Activated CD4-positive, alpha-beta T cell treated with anti-CD3 and anti-CD28 coated beads, Interleukin-2, amount 10 ng/mL, durations not matched to agents 7 days and 5 days (primary cell): ENCODE results near the gene RAD9A. TPM values are rescaled to one million over a fixed set of nuclear protein-coding genes. Genes with fewer than 3 reads are reported as not detected.

Source experiments
- CTCF ChIA-PET: fragments of 350-600 bp; sonication (Branson Sonifier 250); formaldehyde crosslinking; loops from one replicate; lab custom pipeline; 2021; ENCODE audit warnings: antibody characterized with exemption; lab: Charles Lee
- POLR2A ChIA-PET: fragments of 350-600 bp; sonication (Branson Sonifier 250); formaldehyde crosslinking; loops from one replicate; lab custom pipeline; 2021; ENCODE audit warnings: antibody characterized with exemption; lab: Charles Lee
- DNase-seq: peaks from one replicate; pipeline ENCODE4 v3.0.0-alpha.2; 2020
- H3K27ac Mint-ChIP-seq: one replicate; pipeline ENCODE4 v1.8.0; 2021; ENCODE audit warnings: mild to moderate bottlenecking, moderate library complexity, mixed read lengths
- H3K27me3 Mint-ChIP-seq: one replicate; pipeline ENCODE4 v1.8.0; 2021; ENCODE audit warnings: mixed read lengths
- H3K36me3 Mint-ChIP-seq: one replicate; pipeline ENCODE4 v1.8.0; 2021; ENCODE audit warnings: low read depth, mixed read lengths
- H3K4me1 Mint-ChIP-seq: one replicate; pipeline ENCODE4 v1.8.0; 2021; ENCODE audit warnings: mixed read lengths
- H3K4me3 Mint-ChIP-seq: one replicate; pipeline ENCODE4 v1.8.0; 2021; ENCODE audit warnings: mild to moderate bottlenecking, moderate library complexity, mixed read lengths
- H3K9me3 Mint-ChIP-seq: one replicate; pipeline ENCODE4 v1.8.0; 2021; ENCODE audit warnings: mixed read lengths
- total RNA-seq, 2 experiments: library from RNA; stranded (reverse); gene quantifications; one replicate each; pipeline ENCODE4 v1.2.3, GENCODE V29; 2021

Gene RAD9A
- total RNA-seq, 2 experiments from 2014 or later, result 49.3 to 53.7 TPM

- ChIA-PET POLR2A (no interaction called here), CTCF (interaction anchor here (1.1 to 38.4 kb wide), 6 partner anchors 7 to 180 kb away, joined by 3 to 841 read pairs (median 6); partner anchors contain the start of genes CLCF1, POLD4 and PPP1CA)
- H3K36me3 Mint-ChIP-seq, result peaks cover 39% of the 10 kb centered on the region
- peaks cover 55% of the 10 kb centered on the region for H3K4me1 Mint-ChIP-seq
- H3K4me3 Mint-ChIP-seq, result peak overlapping the region; percentile 91
- H3K9me3 Mint-ChIP-seq, result no peaks in the 10 kb centered on the region
- no peak overlapping the region for H3K27ac Mint-ChIP-seq
- no peaks in the 10 kb centered on the region for H3K27me3 Mint-ChIP-seq
- DNase-seq, result no peak
These were observed 2.2 kb downstream of the RAD9A start for GRCh38 chr11:67393990-67394389.

GRCh38 chr11:67395555-67396258 lies 3.9 kb downstream of the RAD9A start:
- no peaks in the 10 kb centered on the region for H3K27me3 Mint-ChIP-seq
- no peaks in the 10 kb centered on the region for H3K9me3 Mint-ChIP-seq
- CTCF ChIA-PET, result interaction anchor here (0.8 to 38.4 kb wide), 4 partner anchors 9 to 78 kb away, joined by 3 to 841 read pairs (median 6); partner anchors contain the start of genes CLCF1 and POLD4
- POLR2A ChIA-PET, result no interaction called here
- H3K27ac Mint-ChIP-seq, result peak overlapping the region; percentile 71
- peaks cover 49% of the 10 kb centered on the region for H3K36me3 Mint-ChIP-seq
- peak overlapping the region; percentile 10 for H3K4me3 Mint-ChIP-seq
- H3K4me1 Mint-ChIP-seq, result peaks cover 58% of the 10 kb centered on the region
- DNase-seq, result no peak

DNA sequence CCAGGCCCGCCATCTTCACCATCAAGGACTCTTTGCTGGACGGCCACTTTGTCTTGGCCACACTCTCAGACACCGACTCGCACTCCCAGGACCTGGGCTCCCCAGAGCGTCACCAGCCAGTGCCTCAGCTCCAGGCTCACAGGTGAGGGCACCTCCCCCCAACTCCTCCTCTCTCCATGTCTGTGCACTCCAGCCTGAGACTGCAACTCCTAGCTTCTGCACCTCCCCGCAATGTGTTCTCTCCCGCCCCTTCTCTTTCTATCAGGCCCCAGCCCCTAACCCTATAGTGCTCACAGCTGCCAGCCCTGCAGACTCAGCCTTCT lies 4.4 kb downstream of the RAD9A start:
- Mint-ChIP-seq H3K4me3 (peak overlapping the region; percentile 10), H3K4me1 (peaks cover 53% of the 10 kb centered on the region), H3K27me3 (no peaks in the 10 kb centered on the region), H3K27ac (peak overlapping the region; percentile 71), H3K36me3 (peaks cover 52% of the 10 kb centered on the region), H3K9me3 (no peaks in the 10 kb centered on the region)
- POLR2A ChIA-PET, result interaction anchor here (0.6 to 0.7 kb wide), 2 partner anchors 43 to 531 kb away, joined by 3 to 5 read pairs; partner anchors contain the start of gene POLD4
- CTCF ChIA-PET, result interaction anchor here (0.8 to 38.4 kb wide), 4 partner anchors 9 to 79 kb away, joined by 3 to 841 read pairs (median 6); partner anchors contain the start of genes CLCF1 and POLD4
- no peak for DNase-seq

DNA sequence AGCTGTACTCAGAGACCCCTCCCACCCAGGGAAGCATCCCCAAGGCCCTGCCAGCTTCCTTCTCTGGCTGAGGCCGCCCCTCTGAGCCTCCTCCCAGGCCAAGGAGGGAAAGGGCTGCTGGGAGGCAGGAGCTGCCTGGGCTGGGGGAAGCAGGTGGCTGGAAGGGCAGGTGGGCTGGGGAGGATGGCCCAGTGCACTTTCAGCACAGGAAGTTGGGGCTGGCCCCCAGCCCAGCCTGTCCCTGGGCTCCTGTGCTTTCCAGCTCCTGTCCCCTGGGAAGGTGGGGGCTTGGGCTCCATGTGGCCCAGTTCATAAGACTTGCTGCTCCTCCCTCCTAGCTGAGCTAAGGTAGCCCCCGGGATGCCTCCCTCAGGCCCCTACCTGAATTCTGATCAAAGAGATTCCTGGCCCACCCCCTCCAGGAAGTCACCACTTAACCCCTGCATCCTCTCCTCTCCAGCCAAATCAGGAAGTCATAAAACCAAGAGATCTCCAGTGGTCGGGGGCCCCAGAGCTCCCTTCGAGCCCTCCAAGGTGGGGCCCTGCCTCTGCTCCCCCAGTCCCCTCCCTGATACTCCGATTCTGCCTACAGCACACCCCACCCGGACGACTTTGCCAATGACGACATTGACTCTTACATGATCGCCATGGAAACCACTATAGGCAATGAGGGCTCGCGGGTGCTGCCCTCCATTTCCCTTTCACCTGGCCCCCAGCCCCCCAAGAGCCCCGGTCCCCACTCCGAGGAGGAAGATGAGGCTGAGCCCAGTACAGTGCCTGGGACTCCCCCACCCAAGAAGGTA lies 5.0 kb downstream of the RAD9A start:
- no peak for DNase-seq
- POLR2A ChIA-PET, result interaction anchor here (0.6 to 0.7 kb wide), 2 partner anchors 44 to 532 kb away, joined by 3 to 5 read pairs; partner anchors contain the start of gene POLD4
- Mint-ChIP-seq H3K9me3 (no peaks in the 10 kb centered on the region), H3K27me3 (no peaks in the 10 kb centered on the region), H3K4me1 (peaks cover 51% of the 10 kb centered on the region), H3K4me3 (peak overlapping the region; percentile 24), H3K36me3 (peaks cover 52% of the 10 kb centered on the region), H3K27ac (peak overlapping the region; percentile 71)
- CTCF ChIA-PET, result interaction anchor here (0.8 to 38.4 kb wide), 5 partner anchors 8 to 79 kb away, joined by 3 to 841 read pairs (median 6); partner anchors contain the start of genes CLCF1 and POLD4

DNA sequence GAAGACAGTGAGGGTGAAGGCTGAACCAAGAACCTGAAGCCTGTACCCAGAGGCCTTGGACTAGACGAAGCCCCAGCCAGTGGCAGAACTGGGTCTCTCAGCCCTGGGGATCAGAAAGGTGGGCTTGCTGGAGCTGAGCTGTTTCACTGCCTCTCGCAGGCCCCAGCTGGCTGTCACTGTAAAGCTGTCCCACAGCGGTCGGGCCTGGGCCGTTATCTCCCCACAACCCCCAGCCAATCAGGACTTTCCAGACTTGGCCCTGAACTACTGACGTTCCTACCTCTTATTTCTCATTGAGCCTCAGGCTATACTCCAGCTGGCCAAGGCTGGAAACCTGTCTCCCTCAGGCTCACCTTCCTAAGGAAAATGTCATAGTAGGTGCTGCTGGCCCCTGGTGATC lies 5.8 kb downstream of the RAD9A start:
- CTCF ChIA-PET, result interaction anchor here (1.0 to 38.4 kb wide), 5 partner anchors 8 to 34 kb away, joined by 3 to 841 read pairs (median 3); partner anchors contain the start of genes CLCF1 and POLD4
- no peak for DNase-seq
- H3K9me3 Mint-ChIP-seq, result no peaks in the 10 kb centered on the region
- H3K27me3 Mint-ChIP-seq, result no peaks in the 10 kb centered on the region
- H3K4me1 Mint-ChIP-seq, result peaks cover 56% of the 10 kb centered on the region
- POLR2A ChIA-PET, result no interaction called here
- peaks cover 48% of the 10 kb centered on the region for H3K36me3 Mint-ChIP-seq
- H3K4me3 Mint-ChIP-seq, result no peak overlapping the region
- H3K27ac Mint-ChIP-seq, result no peak overlapping the region

DNA sequence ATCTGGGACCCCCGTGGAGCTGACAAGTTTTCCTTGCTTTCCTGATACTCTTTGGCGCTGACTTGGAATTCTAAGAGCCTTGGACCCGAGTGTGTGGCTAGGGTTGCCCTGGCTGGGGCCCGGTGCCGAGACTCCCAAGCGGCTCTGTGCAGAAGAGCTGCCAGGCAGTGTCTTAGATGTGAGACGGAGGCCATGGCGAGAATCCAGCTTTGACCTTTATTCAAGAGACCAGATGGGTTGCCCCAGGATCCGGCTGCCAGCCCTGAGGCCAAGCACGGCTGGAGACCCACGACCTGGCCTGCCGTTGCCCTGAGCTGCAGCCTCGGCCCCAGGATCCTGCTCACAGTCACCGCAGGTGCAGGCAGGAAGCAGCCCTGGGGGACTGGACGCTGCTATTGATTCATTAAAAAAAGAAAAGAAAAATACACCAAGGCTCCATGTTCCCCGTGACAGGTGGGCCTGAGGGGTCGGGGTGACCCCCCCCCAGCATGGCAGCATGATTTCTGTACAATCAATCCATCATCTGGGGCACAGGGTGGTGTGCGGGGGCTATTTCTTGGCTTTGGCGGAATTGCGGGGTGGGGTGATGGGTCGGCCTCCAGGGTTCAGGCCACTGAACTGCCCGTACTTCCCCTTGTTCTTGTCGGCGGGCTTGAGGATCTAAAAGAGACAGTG lies 6.3 kb downstream of the RAD9A start:
- CTCF ChIA-PET, result interaction anchor here (1.0 to 38.4 kb wide), 5 partner anchors 9 to 35 kb away, joined by 3 to 841 read pairs (median 3); partner anchors contain the start of genes CLCF1 and POLD4
- DNase-seq, result no peak
- Mint-ChIP-seq H3K9me3 (no peaks in the 10 kb centered on the region), H3K36me3 (peaks cover 46% of the 10 kb centered on the region), H3K27ac (peak overlapping the region; percentile 36), H3K4me1 (peaks cover 56% of the 10 kb centered on the region), H3K27me3 (no peaks in the 10 kb centered on the region), H3K4me3 (no peak overlapping the region)
- POLR2A ChIA-PET, result no interaction called here

DNA sequence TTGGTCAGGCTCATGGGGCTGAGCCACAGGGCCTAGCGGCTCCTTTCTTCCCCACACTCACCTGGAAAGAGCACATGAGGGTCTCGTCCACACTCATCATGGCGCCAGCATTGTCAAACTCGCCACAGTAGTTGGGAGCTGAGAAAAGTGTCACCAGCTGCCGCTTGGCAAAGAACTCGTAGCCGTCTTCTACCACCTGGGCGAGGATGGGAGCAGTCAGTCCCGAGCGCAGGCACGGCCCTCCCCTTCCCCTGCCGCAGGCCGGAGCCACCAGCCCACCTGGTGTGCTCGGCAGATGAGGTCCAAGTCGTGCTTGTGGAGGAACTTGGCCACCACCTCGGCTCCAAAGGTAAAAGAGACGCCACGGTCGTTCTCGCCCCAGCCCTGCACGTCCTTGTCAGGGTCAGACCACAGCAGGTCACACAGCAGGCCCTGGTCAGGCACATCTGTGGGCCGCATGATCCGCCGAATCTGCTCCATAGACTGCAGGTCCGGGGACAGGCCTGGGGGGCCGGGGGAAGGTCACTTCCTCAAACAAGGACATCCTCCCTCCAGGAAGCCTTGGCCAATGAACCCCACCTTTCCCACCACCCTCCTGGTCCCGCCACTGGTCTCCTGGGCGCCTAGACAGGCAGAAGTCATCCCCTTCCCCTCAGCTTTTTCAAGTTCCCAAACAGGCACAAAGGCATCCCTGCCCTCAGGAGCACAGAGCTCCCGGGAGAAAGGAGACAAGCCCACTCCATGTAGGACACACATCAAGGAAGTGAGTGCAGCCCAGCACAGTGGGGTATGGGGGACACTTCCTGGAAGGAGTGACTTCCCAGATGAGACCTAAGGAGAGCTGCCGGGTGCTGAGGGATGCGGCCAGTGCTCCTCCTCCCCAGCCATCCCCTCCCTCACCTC lies 7.1 kb downstream of the RAD9A start:
- peaks cover 45% of the 10 kb centered on the region for H3K36me3 Mint-ChIP-seq
- no peaks in the 10 kb centered on the region for H3K9me3 Mint-ChIP-seq
- H3K27me3 Mint-ChIP-seq, result no peaks in the 10 kb centered on the region
- H3K4me3 Mint-ChIP-seq, result peak overlapping the region; percentile 40
- H3K27ac Mint-ChIP-seq, result peak overlapping the region; percentile 36
- DNase-seq, result no peak
- POLR2A ChIA-PET, result interaction anchor here (0.6 kb wide), 1 partner anchor 209 kb away, joined by 5 read pairs; no protein-coding TSS in a partner anchor
- CTCF ChIA-PET, result interaction anchor here (2.0 to 38.4 kb wide), 2 partner anchors 16 to 35 kb away, joined by 11 to 841 read pairs; partner anchors contain the start of genes CLCF1 and POLD4
- H3K4me1 Mint-ChIP-seq, result peaks cover 55% of the 10 kb centered on the region

DNA sequence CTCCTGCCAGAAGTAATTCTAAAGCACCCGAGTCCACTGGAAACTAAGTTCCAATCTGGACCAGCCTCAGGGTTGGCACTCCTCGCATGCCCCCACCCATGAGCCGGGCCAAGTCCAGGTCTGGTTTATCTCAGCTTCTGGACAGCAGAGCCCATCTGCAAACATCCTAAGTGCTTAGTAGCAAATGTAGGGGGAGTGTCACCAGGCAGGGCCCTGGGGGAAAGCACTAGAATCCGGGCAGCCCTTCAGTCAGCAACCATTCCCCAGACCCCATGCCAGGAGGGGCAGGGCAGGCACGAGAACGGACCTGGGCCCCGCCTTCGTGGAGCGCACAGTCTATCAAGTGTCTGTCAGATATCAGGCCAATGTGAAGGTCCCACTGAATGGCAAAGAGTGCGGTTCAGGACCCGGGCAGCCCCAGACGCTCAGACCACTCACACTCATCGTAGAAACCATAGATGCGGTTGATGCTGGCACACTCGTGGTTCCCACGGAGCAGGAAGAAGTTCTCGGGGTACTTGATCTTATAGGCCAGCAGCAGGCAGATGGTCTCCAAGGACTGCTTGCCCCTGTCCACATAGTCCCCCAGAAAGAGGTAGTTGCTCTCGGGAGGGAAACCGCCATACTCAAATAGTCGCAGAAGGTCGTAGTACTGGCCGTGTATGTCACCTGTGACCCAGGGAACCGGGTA lies 8.6 kb downstream of the RAD9A start:
- Mint-ChIP-seq H3K36me3 (peaks cover 53% of the 10 kb centered on the region), H3K27me3 (no peaks in the 10 kb centered on the region), H3K4me3 (peak overlapping the region; percentile 85), H3K27ac (peak overlapping the region; percentile 63), H3K9me3 (no peaks in the 10 kb centered on the region), H3K4me1 (peaks cover 55% of the 10 kb centered on the region)
- ChIA-PET CTCF (interaction anchor here (0.6 to 38.4 kb wide), 24 partner anchors 8 to 318 kb away, joined by 3 to 841 read pairs (median 6); partner anchors contain the start of genes AIP, CARNS1, CLCF1 and PITPNM1), POLR2A (interaction anchor here (0.6 to 2.2 kb wide), 3 partner anchors 8 to 170 kb away, joined by 3 to 10 read pairs (median 6); partner anchors contain the start of genes PTPRCAP and RAD9A)
- DNase-seq, result no peak

DNA sequence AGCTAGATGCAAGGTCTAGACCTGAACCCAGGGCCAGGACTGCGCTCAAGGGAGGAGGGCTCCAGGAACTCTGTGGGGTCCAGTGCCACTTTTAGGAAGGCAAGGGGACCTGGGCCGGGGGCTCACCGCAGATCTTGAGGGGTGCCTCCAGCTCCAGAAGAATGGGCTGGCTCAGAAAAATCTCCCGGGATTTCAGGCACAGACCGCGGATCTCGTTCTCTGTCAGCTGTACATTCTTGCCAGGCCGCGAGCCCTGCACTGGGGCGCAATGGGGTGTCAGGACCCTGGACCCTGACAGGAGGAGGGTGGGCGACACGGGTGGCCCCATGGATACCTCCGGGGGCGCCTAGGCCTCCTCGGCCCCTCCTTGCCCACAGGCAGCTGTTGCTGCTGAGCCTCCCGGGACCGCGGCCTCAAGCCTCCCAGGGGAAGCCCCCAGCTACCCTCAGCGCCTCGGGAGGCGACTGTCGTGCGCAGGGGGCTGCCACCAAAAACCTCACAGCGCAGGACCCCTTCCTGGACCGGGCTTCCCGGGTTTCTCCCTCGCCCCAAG lies 9.2 kb downstream of the RAD9A start:
- H3K9me3 Mint-ChIP-seq, result no peaks in the 10 kb centered on the region
- H3K27me3 Mint-ChIP-seq, result no peaks in the 10 kb centered on the region
- H3K4me1 Mint-ChIP-seq, result peaks cover 60% of the 10 kb centered on the region
- ChIA-PET CTCF (interaction anchor here (0.5 to 38.4 kb wide), 41 partner anchors 9 to 228 kb away, joined by 3 to 841 read pairs (median 5); partner anchors contain the start of genes AIP, CARNS1, CLCF1 and NUDT8), POLR2A (interaction anchor here (0.7 to 2.2 kb wide), 4 partner anchors 9 to 68 kb away, joined by 6 to 10 read pairs (median 6); partner anchors contain the start of genes PTPRCAP, RAD9A and TMEM134)
- H3K4me3 Mint-ChIP-seq, result peak overlapping the region; percentile 85
- peak overlapping the region; percentile 63 for H3K27ac Mint-ChIP-seq
- DNase-seq, result no peak
- H3K36me3 Mint-ChIP-seq, result peaks cover 56% of the 10 kb centered on the region

- Mint-ChIP-seq H3K27ac (peak within 1 kb of the TSS; percentile 97), H3K36me3 (peaks cover 58% of the 10 kb centered on the region), H3K4me1 (peaks cover 61% of the 10 kb centered on the region), H3K9me3 (no peaks in the 10 kb centered on the region), H3K27me3 (no peaks in the 10 kb centered on the region), H3K4me3 (peak within 1 kb of the TSS; percentile 95)
- ChIA-PET POLR2A (interaction anchor here (0.6 to 2.2 kb wide), 5 partner anchors 10 to 161 kb away, joined by 6 to 10 read pairs (median 6); partner anchors contain the start of genes PTPRCAP, RAD9A and TMEM134), CTCF (interaction anchor here (0.5 to 38.4 kb wide), 44 partner anchors 10 to 282 kb away, joined by 3 to 841 read pairs (median 5); partner anchors contain the start of genes AIP, CARNS1, CLCF1 and KDM2A)
- peak; percentile 90 for DNase-seq
These were observed 9.9 kb downstream of the RAD9A start, which contains the start of gene PPP1CA for GRCh38 chr11:67401495-67402191. TSS of gene PPP1CA (minus strand) at chr11:67401858. CDS start at chr11:67401782, 76 bp downstream.
